DMS 273 (cell line): ENCODE results near the gene CALM1.

Experiments
- DNase-seq: peaks from one replicate; lab custom pipeline; 2025; ENCODE audit not compliant: unreplicated experiment; lab: John Stamatoyannopoulos, UW

The CALM1 gene

GRCh38 chr14:90440592-90440991 is 43.8 kb downstream of the CALM1 start:
- no peak for DNase-seq

- DNase-seq, result no peak
These were observed 45.6 kb downstream of the CALM1 start for GRCh38 chr14:90442388-90442787.

- DNase-seq, result no peak
These were observed 46.6 kb downstream of the CALM1 start for GRCh38 chr14:90443161-90444076.

GRCh38 chr14:90444077-90444696 is 47.4 kb downstream of the CALM1 start:
- no peak for DNase-seq

- no peak for DNase-seq
These were observed 48.2 kb downstream of the CALM1 start for GRCh38 chr14:90445011-90445410.

- DNase-seq, result no peak
These were observed 49.6 kb downstream of the CALM1 start for GRCh38 chr14:90446405-90446804.

- no peak for DNase-seq
These were observed 51.1 kb downstream of the CALM1 start for GRCh38 chr14:90447720-90448497.

- DNase-seq, result no peak
These were observed 52.6 kb downstream of the CALM1 start for GRCh38 chr14:90449411-90449810.

- no peak for DNase-seq
These were observed 53.3 kb downstream of the CALM1 start for GRCh38 chr14:90450151-90450550.

- DNase-seq, result peak; percentile 63
These were observed 53.8 kb downstream of the CALM1 start for GRCh38 chr14:90450667-90451066.

GRCh38 chr14:90451443-90451842 is 54.6 kb downstream of the CALM1 start:
- peak; percentile 37 for DNase-seq

- DNase-seq, result no peak
These were observed 55.1 kb downstream of the CALM1 start for GRCh38 chr14:90451961-90452360.

GRCh38 chr14:90452366-90452765 is 55.5 kb downstream of the CALM1 start:
- no peak for DNase-seq

GRCh38 chr14:90453401-90453951 is 56.6 kb downstream of the CALM1 start:
- peak; percentile 70 for DNase-seq

- peak; percentile 94 for DNase-seq
These were observed 57.5 kb downstream of the CALM1 start for GRCh38 chr14:90454041-90455000.

GRCh38 chr14:90455100-90455571 is 58.3 kb downstream of the CALM1 start:
- no peak for DNase-seq

- DNase-seq, result peak; percentile 38
These were observed 59.7 kb downstream of the CALM1 start for GRCh38 chr14:90456551-90456950.

- no peak for DNase-seq
These were observed 60.4 kb downstream of the CALM1 start for GRCh38 chr14:90457186-90457585.
